NCI-H345 treated with DMSO at 0.1 percent for 48 hours (cell line): ENCODE data around the gene BMP4.
"Not testable (repeated sequence)": the region's sequence is repeated elsewhere in the genome, so short reads cannot be mapped to it uniquely, and the experiment has no call there.

Experiments
- DNase-seq: peaks from one replicate; lab custom pipeline; 2025; ENCODE audit not compliant: unreplicated experiment; lab: John Stamatoyannopoulos, UW

The BMP4 gene

DNA sequence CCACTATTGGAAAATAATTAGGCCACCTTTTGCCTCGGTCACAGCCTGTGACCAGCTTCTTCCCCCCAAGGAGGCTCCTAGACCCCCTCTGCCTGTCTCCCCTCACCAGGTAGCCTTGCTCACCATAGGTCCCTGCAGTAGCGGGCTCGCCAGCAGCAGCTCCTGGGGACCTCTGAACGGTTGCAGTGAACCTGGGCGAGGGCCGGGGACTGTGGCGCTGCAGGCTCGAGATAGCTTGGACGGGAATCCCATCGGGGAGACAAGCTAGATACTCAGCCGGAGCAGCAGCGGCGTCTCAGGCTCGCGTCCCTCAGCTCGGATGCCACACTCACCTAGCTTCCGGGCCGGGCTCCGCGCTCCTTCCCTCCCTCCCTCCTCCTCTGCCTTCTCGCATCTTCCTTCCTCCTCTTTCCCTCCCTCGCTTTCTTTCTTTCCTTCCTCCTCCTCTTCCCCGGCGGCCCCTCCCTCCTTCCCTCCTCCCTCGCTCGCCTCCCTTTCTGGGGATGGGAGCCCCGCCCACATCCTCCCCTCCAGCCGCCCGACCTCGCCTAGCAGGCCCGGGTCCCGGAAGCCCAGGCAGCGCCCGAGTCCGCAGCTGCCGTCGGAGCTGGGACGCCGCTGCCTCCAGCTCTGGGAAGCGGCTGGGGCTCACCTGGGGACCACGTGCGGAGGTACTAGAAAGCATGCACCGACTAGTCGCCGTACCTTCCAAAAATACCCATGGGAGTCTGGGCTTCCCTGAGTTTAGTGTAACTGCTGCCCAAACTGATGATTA lies at the start of gene BMP4:
TSS of gene BMP4 (minus strand) at position 399 of the 775 bp plus-strand sequence. CDS start 4,603 bp downstream, outside the sequence.
- DNase-seq = no peak

DNA sequence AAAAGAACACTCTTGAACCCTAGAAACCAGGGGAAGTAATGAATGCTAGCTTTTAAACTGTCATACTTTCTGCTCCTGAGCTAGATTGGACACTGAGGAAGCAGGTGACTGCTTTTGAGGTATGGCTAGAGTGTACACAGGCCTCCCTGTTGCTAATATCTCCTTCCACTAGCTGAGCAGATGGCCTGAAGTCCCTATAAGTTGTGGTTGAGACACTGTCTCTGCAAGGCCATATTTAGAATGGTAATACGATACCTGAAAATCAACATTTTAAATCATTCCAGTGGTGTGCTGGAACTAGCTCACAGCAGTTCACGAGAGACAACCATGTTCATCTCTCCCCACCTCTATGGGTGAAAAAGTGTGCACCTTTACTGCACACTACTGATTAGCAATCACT lies 46.4 kb upstream of the BMP4 start:
- DNase-seq = no peak

DNA sequence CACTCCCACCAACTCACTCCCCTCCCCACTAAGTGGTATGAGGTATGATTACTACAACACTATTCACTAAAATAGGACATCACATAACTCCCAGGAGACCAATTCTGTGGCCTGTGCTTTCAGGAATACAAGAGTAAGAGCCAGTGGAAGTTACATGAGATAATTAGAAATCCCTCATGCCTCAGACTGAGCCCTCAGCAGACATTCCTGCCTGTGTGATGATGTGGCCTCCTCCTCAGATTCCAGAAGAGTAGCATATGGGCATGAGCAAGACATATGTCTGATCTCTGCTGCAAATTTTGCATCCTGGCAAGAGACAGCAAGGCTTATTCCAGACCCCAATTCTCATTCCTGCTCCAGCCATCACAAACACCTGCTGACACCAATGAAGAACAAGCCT lies 46.0 kb upstream of the BMP4 start:
- DNase-seq = no peak

DNA sequence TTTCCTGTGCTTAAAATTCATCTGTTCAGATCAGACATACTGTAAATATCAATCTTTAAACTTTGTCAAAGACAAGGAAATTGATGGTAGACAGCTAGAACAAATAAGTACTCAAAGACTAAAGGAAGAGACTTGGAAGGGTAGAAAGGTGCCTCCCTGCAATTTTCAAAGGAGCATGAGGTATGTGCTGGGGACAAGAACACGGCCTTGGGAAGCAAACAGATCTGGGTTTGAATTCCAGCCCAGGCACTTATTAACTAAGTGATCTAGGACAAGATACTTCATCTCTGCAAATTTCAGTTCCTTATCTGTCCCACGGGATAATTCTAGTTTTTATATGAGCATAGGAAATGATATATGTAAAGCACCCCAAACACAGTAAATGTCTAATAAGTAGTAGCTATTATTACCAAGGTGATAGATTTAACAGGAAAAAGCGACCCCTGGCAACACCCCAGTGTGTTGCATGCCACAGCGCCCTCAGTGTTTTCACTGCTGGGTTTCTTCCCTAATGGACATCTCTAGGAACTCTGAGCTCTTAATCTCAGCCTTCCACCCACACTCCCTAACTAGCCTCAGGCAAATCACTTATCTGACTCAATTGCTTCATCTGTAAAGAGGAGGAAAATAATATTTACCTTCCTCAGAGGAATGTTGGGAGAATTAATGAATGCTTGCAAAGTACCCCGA lies 44.7 kb upstream of the BMP4 start:
- DNase-seq = no peak

DNA sequence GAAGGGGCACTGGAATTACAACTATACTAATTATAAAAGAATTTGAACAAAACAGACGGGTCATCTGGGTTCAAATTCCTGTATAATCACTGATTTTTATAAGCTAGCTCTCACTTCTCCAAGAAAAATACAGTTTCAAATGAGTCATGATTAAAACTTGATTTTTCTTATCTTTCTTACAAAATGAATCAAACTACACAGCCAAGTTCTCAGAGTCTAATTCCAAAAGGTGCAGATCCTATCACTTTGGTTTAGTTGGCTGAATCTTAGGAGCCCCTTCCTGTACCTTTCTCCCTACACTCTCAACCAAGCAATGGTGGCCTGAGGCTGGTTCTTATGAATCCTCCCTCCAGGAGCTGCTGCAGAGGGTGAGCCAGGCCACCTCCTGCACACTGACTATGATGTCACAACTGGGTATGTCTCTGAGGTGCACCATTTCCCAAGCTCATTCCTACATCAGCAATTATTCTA lies 43.8 kb upstream of the BMP4 start:
- no peak for DNase-seq

DNA sequence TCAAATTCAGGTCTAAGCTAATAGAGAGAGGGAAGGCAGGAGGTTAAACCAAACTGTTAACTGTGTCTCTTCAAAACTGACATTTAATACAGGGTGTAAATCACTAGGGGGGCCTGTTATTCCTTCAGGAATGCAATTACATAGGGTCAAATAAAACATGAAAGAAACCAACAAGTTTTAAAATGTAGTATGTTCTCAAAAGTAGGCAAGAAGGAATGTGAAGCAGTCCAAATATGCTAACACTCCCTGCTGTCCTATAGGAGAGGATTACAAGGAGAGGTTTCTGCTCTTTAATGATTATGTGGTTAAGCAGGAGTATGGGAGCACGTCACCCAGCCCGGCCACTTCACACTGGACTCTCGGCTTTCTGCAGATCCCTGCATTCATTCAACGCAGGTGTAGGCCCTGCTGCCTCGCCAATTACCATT lies 42.5 kb upstream of the BMP4 start:
- no peak for DNase-seq

DNA sequence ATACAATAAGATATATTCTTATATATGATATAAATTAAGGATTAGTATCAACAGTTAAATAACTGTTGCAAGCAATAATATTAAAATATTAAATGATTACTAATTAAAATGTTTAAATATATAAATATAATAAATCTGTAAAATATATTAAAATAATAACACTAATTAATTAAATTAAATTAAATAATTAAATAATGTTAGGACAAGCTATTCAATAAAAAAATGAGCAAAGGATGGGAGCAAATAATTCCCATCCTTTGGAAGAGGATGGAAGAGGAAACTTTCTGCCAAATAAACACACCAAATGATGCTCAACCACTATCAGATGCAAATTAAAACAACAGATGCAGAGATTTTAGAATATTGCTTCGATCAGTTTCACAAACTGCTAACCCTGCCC lies 39.4 kb upstream of the BMP4 start:
- no peak for DNase-seq

DNA sequence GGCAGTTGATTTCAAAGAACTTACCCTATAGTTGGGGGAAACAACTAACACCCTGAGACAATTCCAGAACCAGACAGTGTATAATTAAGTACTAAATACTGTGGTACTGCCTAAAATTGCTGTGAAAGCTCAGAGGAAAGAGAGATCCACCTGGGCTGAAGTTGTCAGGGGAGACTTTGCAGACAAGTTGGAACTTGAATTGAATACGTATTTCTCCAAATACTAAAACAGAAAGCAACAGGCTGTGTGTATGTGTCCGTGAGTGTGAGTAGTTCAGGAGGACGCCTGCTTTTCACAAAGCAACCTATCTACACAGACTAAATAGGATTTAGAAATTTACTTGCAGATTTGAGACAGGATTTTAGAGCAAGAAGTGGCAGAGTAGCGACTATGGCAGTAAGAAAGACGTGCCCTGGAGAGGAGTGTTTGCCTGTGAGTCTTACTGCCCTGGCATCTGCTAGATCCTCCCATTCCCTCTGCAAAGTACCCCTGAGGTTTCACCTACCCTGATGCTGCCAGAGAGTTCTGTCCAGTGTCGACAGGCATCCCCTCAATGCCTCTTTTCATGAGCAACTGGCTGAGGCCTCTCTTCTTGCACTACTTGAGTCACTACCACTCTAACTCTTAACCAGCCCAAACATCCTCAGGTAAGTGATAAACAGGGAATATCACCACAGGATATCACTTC lies 37.4 kb upstream of the BMP4 start:
- DNase-seq = no peak

DNA sequence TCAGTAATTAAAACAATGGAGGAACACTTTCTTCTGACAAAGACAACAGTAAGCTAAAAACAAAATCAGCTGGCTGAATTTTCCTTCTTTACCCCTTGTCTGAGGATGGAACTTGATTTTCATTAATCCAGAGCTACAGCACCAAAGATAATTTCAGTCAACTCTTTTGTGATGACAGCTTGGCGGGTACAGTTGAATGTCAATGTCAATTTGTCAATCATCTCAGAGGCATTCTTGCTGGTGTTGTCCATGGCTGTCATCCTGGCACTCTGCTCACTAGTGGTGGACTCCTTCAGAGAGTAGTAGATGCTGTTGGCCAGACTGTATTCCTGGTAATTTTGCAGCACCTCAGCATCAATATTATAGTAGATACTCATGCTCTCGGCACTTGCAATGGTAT lies 34.4 kb upstream of the BMP4 start:
- DNase-seq = no peak

DNA sequence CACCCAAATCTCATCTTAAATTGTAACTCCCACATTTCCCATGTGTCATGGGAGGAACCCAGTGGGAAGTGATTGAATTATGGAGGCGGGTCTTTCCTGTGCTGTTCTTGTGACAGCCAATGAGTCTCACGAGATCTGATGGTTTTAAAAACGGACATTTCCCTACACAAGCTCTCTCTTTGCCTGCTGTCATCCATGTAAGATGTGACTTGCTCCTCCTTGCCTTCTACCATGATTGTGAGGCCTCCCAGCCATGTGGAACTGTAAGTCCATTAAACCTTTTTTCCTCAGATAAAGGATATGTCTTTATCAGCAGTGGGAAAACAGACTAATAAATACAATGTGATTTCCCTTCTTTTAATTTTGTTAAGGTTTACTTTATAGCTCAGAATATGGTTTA lies 30.1 kb upstream of the BMP4 start:
- DNase-seq = not testable (repeated sequence)

DNA sequence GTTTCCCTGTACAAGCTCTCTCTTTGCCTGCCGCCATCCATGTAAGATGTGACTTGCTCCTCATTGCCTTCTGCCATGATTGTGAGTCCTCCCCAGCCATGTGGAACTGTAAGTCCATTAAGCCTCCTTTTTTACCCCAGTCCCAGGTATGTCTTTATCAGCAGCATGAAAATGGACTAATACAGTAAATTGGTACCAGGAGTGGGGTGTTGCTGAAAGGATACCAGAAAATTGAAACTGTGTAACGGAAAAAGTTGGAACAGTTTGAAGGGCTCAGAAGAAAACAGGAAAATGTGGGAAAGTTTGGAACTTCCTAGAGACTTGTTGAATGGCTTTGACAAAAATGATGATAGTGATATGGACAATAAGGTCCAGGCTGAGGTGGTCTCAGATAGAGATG lies 28.3 kb upstream of the BMP4 start:
- DNase-seq = not testable (repeated sequence)

DNA sequence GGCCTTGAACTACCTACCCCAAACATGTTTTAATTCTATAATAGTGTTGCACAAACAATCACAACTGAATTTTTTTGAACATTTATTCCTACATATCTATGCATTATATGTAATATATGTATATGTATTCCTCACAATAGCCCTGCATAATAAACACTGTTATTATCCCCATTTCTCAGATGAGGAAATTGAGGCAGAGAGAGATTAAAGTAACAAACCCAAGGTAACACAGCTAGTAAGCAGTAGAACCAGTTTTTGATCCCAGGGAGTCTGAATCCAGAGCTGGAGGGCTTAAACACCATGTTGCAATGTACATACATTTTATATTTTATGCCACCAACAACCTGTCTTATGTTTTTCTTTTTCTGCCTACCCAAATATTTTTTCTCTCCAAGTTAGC lies 26.5 kb upstream of the BMP4 start:
- no peak for DNase-seq

DNA sequence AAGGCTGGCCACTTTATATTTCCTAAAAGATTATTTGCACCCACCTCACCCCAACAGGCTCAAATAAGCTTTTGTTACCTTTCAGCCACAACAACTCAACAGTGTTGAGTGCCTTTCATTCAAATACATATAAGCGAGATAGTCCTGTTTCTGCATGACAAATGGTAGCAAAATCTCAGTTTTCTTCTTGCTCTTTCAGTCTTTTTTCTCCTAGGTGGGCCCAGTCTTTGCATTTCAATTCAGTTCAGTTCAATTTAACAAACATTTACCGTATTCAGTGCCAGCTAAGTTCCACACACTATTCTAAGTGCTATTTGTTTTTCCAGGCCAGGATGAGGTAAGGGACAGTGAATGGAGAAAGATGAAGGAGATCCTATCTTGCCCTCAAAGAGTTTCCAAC lies 25.9 kb upstream of the BMP4 start:
- no peak for DNase-seq

DNA sequence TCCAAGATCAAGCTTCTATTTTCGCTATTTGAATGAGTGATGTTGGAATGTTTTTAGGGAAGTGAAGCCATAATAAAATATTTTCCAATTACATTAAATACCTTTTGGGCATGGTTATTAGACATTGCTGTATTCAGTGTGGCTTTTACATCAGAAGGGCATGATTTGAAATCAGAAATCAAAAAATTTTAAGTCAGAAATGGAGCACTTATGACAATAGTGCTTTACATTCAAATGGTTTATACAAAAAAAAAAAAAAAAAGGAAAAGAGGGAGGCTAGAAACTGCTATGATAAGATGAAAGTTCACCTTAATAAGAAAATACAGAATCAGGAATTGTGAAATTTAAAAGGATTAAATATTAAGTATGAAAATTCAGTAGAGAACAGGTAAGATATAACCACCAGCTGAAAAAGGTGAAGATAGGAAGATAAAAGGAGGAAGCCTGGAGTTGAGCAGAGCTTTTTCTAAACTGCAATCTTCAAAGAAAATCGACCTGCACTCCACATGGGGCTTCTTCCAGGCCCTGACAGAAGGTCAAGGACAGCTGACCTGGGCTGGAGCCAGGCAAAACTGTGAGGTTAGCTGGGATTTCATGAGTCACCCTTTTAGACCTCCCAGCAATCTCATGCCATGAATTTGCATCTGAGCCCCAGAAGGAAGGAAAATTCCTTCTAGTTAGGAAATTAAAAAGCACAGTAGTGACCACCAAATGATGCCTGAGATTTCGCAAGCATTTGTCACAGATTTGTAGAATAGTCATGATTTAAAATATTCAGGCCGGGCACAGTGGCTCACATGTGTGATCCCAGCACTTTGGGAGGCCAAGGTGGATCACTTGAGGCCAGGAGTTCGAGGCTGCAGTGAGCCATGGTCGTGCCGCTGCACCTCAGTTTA lies 23.4 kb upstream of the BMP4 start:
- DNase-seq = no peak

DNA sequence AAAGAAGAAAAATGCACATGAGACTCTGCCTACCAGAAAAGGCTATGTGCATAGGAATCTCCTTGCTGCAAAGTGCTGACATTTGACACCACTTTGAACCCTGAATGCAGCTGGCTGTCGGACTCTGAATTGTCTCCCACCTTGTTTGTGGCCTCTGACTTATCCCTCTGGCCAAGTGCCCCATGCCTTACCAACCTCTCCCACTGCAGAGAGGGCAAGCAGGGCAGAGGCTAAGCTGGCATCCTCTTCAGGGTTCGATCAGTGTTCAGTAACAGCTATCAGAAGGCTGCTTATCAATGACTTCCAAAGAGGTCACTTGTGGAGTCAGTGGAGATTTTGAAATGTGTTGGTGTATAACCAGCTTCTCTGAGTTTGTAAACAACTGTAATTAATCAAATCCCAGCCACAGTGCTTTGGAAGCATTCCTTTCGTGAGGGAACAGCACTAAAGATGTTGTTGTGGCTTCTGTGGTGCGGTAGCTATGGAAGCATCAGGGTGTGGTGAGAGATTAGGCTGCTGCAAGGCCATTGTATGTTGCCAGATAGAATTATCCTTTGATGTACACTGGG lies 22.6 kb upstream of the BMP4 start:
- DNase-seq = no peak

DNA sequence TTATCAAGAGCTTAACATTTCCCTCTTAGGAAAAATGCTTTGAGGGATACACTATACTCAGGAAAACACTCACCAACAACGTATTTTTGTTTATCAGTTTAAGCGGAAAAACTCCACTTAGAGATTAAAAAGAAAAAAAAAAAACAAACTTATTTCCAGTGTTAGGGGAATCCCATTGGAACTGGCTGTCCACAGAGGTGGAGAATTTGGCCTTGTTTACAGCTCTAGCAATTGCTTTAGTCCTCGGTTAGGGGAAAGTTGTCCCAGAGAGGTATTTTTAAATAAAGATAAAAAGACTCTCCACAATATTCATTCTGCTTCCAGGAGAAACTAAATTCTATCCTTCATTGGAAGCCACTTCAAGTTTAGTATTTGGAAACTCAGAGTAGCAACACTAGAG lies 21.6 kb upstream of the BMP4 start:
- DNase-seq = no peak

DNA sequence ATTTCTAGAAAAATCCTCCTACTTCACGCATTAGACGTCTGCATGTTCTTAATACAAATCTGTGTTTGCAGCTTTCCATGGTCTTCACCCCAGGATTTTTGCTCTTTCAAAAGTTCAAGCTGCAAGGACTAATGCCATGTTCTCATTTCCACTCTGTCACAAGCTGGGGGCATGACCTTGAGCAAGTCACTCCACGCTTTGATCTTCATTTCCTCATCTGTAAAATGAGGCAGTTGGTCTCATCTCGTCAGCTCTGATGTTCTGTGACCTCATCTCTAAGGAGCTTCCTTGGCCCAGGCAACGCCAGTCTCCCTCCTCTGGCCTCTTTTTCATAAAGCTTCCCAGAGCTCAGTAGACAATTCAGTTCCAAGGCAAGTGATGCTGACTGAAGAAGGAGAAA lies 18.8 kb upstream of the BMP4 start:
- DNase-seq = no peak

DNA sequence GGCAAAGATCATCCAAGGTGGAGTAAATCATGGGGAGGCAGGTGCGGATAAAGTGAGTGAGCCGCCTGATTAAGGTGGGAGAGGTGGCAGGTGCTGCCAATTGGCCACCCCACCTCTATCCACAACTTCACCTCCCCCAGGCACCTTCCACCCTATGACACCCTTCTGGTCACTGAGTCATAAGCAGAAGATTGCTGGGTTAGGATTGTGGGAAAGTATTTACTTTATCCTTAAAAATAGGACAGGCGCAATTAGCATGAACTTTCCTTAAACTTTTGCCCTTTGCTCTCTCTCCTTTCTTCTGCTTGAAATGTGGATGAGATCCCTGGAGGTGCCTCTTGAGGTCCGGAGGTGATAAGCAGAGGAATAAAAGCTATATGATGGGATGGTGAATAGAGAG lies 14.9 kb upstream of the BMP4 start:
- no peak for DNase-seq

DNA sequence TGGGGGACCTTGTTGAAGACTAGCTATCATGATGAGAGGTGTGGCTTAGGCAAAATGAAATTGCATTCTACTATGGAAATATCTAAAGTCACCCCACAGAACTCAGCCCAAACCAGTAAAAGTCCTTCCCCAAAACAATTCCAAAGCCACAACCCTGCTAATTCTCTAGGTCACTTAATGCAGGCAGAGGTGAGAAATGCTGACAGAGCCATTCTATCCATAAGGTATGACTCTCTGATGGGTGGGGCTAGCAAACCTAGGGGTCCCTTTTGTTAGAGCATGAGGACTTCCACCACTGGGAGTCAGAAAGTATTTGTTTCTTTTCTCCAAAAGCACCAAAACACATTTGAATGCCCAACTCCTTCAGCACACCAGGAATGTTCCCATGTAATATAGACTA lies 12.7 kb upstream of the BMP4 start:
- no peak for DNase-seq

DNA sequence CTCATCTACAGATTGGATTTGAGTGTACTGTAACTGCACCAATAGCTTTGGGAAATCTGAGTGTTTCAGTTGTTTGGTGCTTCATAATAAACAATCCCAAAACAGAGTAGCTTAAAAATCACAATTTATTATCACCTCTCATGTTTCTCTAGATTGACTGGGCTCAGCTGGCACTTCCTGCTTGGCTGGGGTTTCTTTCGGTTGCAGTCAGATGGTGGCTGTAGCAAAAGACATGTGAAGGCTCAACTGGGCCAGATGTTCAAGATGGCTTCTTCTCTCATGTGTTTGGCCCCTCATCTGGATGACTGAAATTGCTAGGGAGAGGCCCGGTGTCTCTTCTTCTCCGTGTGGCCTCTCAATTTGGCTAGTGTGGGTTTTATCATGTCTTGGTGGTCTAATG lies 12.1 kb upstream of the BMP4 start:
- DNase-seq = no peak

DNA sequence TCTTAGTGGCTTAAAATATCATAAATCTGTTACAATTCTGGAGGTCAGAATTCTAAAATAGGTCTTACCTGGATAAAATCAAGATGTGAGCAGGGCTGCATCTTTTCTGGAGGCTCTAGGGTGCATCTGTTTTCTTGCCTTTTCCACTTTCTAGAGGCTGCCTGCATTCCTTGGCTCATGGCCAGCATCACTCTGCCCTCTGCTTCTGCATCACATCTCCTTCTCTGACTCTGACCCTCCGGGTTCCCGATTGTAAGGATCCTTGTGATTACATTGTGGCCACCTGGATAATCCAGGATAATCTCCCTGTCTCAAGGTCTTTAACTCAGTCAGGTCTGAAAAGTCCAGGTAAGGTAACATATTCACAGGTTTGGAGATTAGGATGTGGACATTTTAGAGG lies 11.0 kb upstream of the BMP4 start:
- no peak for DNase-seq
